Activated T-helper 2 cell treated with anti-CD3 and anti-CD28 coated beads, Interferon-gamma antibody, Interleukin-2, Interleukin-4, amounts not matched to agents 10 μg/mL and 5 μg/mL and 100 μg/mL, durations not matched to agents 14 hours and 24 hours and 36 hours (primary cell): ENCODE measurements around the gene SH3RF1. TPM values are rescaled to one million over a fixed set of nuclear protein-coding genes. Genes with fewer than 3 reads are reported as not detected.

Experiments used
- DNase-seq: peaks from one replicate; pipeline ENCODE4 v3.0.0; 2021; ENCODE audit warnings: low spot score
- H3K27ac Mint-ChIP-seq: one replicate; pipeline ENCODE4 v1.8.0; 2021; ENCODE audit warnings: mixed read lengths
- H3K27me3 Mint-ChIP-seq: one replicate; pipeline ENCODE4 v1.8.0; 2021; ENCODE audit warnings: low read depth, mixed read lengths
- H3K36me3 Mint-ChIP-seq: one replicate; pipeline ENCODE4 v1.8.0; 2021; ENCODE audit warnings: low read depth, mixed read lengths
- H3K4me1 Mint-ChIP-seq: one replicate; pipeline ENCODE4 v1.8.0; 2021; ENCODE audit warnings: low read depth, mixed read lengths
- H3K4me3 Mint-ChIP-seq: one replicate; pipeline ENCODE4 v1.8.0; 2021; ENCODE audit warnings: low read depth, mild to moderate bottlenecking, moderate library complexity, mixed read lengths
- H3K9me3 Mint-ChIP-seq: one replicate; pipeline ENCODE4 v1.8.0; 2021; ENCODE audit warnings: mixed read lengths
- intact Hi-C: fragments of 100-400 bp; cut with micrococcal nuclease; formaldehyde crosslinking; loops from one replicate; pipeline ENCODE4 v1.15.1; 2023
- total RNA-seq: library from RNA; stranded (reverse); gene quantifications from 2 replicates; pipeline ENCODE4 v1.2.3, GENCODE V29; 2022

The SH3RF1 gene
- total RNA-seq, 1 donor from 2014 or later, result 1.1 TPM

GRCh38 chr4:169152098-169152497, 118.7 kb downstream of the SH3RF1 start:
- Mint-ChIP-seq H3K4me1 (no peaks in the 10 kb centered on the region), H3K27me3 (no peaks in the 10 kb centered on the region), H3K9me3 (no peaks in the 10 kb centered on the region), H3K27ac (no peak overlapping the region), H3K4me3 (no peak overlapping the region), H3K36me3 (no peaks in the 10 kb centered on the region)
- intact Hi-C loops, result no loop called here
- no peak for DNase-seq

DNA sequence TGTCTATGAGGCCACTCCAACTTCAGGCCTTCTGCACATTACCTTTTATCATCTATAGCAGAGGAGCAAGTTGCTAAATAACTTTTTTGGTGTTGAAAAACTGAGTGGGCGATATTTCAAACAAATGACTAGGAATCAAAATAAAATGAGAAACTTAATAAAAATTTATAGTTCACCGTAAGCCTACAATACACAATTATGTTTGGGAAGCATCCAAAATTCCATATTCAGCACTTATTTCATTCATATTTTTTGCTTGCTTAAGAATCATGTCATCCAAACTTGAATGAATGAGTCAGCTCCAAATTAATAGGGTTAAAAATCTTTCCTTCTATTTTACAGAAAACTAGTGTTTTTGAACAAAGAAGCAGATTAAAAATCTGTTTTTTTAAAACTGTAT, 119.1 kb downstream of the SH3RF1 start:
- no peaks in the 10 kb centered on the region for H3K4me1 Mint-ChIP-seq
- H3K27ac Mint-ChIP-seq, result no peak overlapping the region
- H3K36me3 Mint-ChIP-seq, result no peaks in the 10 kb centered on the region
- H3K27me3 Mint-ChIP-seq, result no peaks in the 10 kb centered on the region
- intact Hi-C loops, result no loop called here
- H3K4me3 Mint-ChIP-seq, result no peak overlapping the region
- no peak for DNase-seq
- no peaks in the 10 kb centered on the region for H3K9me3 Mint-ChIP-seq

- no peak overlapping the region for H3K27ac Mint-ChIP-seq
- no peaks in the 10 kb centered on the region for H3K4me1 Mint-ChIP-seq
- no peak overlapping the region for H3K4me3 Mint-ChIP-seq
- DNase-seq, result no peak
- intact Hi-C loops, result no loop called here
- no peaks in the 10 kb centered on the region for H3K27me3 Mint-ChIP-seq
- no peaks in the 10 kb centered on the region for H3K9me3 Mint-ChIP-seq
- H3K36me3 Mint-ChIP-seq, result no peaks in the 10 kb centered on the region
Measured at GRCh38 chr4:169150806-169151205, 120.0 kb downstream of the SH3RF1 start.

DNA sequence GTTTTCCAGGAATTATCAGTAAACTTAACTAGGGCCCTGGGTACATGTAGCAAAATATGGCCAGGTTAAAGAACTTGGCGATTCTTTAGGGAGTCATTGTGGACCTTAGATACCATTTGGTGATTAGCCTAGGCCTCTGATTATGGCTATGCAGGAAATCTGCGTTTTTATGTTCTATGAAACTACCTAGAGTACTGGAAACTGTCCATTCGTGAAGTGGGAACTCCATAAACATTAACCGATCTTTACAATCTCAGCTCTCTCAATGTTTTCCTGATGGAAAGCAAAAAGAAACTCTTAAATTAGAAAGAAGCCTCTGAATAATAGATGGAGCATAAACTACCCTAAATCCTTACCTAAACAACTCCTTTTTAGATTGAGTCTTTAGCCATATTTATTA, 121.9 kb downstream of the SH3RF1 start:
- no peak for DNase-seq
- H3K9me3 Mint-ChIP-seq, result no peaks in the 10 kb centered on the region
- no peak overlapping the region for H3K27ac Mint-ChIP-seq
- H3K4me1 Mint-ChIP-seq, result no peaks in the 10 kb centered on the region
- H3K4me3 Mint-ChIP-seq, result no peak overlapping the region
- H3K27me3 Mint-ChIP-seq, result no peaks in the 10 kb centered on the region
- H3K36me3 Mint-ChIP-seq, result no peaks in the 10 kb centered on the region
- intact Hi-C loops, result no loop called here

GRCh38 chr4:169147191-169147590, 123.6 kb downstream of the SH3RF1 start:
- no peak for DNase-seq
- H3K4me3 Mint-ChIP-seq, result no peak overlapping the region
- intact Hi-C loops, result no loop called here
- no peak overlapping the region for H3K27ac Mint-ChIP-seq
- no peaks in the 10 kb centered on the region for H3K36me3 Mint-ChIP-seq
- H3K9me3 Mint-ChIP-seq, result no peaks in the 10 kb centered on the region
- H3K27me3 Mint-ChIP-seq, result peaks cover 2% of the 10 kb centered on the region
- H3K4me1 Mint-ChIP-seq, result no peaks in the 10 kb centered on the region

GRCh38 chr4:169144061-169144600, 126.6 kb downstream of the SH3RF1 start:
- Mint-ChIP-seq H3K4me1 (no peaks in the 10 kb centered on the region), H3K36me3 (no peaks in the 10 kb centered on the region), H3K9me3 (no peaks in the 10 kb centered on the region), H3K4me3 (no peak overlapping the region), H3K27me3 (peaks cover 2% of the 10 kb centered on the region), H3K27ac (no peak overlapping the region)
- DNase-seq, result no peak
- intact Hi-C loops, result no loop called here

DNA sequence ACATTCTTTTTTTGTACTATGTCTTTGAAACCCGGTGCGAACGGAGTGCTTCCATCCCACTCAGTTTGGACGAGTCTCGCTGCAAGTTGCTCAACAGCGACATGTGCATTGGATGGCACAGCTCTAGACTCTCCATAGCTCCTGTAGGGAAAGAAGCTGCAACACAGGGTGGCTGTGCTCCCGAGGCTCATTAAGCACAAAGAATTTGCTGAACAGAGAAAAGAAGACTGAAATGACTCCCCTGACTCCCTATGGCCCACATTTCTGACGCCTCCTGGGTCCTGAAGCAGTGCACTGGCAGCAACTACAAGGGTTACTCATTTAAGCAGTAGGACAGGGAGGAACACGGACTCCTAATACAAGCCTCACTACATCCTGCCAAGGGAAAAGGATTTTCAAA, 127.4 kb downstream of the SH3RF1 start:
- intact Hi-C loops, result no loop called here
- H3K9me3 Mint-ChIP-seq, result no peaks in the 10 kb centered on the region
- no peak overlapping the region for H3K27ac Mint-ChIP-seq
- no peak for DNase-seq
- H3K4me3 Mint-ChIP-seq, result no peak overlapping the region
- H3K4me1 Mint-ChIP-seq, result no peaks in the 10 kb centered on the region
- H3K36me3 Mint-ChIP-seq, result no peaks in the 10 kb centered on the region
- H3K27me3 Mint-ChIP-seq, result peaks cover 2% of the 10 kb centered on the region

- Mint-ChIP-seq H3K27me3 (peaks cover 2% of the 10 kb centered on the region), H3K9me3 (no peaks in the 10 kb centered on the region), H3K4me1 (no peaks in the 10 kb centered on the region), H3K27ac (no peak overlapping the region), H3K4me3 (no peak overlapping the region), H3K36me3 (no peaks in the 10 kb centered on the region)
- intact Hi-C loops, result no loop called here
- no peak for DNase-seq
Measured at GRCh38 chr4:169142906-169143305, 127.8 kb downstream of the SH3RF1 start.

DNA sequence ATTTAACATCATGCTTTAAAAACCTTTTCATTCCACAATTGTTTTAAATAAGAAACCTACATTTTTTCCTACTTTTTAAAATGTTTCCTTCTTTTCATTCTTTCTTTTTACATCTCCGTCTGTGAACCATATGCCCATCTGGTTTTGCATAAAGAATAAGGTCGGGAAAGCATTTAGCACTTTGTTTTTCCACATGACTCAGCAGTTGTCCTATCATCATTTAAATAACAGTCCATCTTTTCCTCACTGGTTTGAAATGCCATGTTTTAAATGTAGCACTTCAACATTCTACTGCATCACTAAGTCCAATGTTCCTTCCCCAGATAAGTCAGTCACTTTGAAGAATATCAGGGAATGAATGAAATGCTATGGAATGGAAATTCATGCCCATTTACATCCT, 128.4 kb downstream of the SH3RF1 start:
- Mint-ChIP-seq H3K9me3 (no peaks in the 10 kb centered on the region), H3K4me1 (no peaks in the 10 kb centered on the region), H3K36me3 (no peaks in the 10 kb centered on the region), H3K27ac (no peak overlapping the region), H3K4me3 (no peak overlapping the region), H3K27me3 (peaks cover 2% of the 10 kb centered on the region)
- no peak for DNase-seq
- intact Hi-C loops, result no loop called here

GRCh38 chr4:169139021-169139420, 131.7 kb downstream of the SH3RF1 start:
- Mint-ChIP-seq H3K4me1 (no peaks in the 10 kb centered on the region), H3K36me3 (no peaks in the 10 kb centered on the region), H3K4me3 (no peak overlapping the region), H3K27ac (no peak overlapping the region), H3K9me3 (no peaks in the 10 kb centered on the region), H3K27me3 (peaks cover 5% of the 10 kb centered on the region)
- no peak for DNase-seq
- intact Hi-C loops, result no loop called here

DNA sequence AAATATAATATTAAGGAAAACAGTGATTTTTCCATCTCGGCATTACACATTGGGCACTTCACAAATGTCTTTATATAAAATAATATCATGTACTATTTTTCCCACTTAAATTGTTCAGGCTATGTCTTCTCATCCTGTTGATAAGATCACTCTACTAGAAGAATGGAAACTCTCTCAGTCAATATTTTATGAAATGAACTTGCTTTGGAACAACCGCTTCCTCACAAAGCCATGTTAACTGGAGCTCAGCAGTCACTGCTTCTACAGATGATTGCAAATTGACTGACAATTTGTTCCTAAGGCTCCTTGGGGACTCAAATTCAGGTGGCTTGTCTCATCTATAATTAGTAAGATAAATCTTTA, 133.2 kb downstream of the SH3RF1 start:
- no peaks in the 10 kb centered on the region for H3K36me3 Mint-ChIP-seq
- peaks cover 5% of the 10 kb centered on the region for H3K27me3 Mint-ChIP-seq
- H3K9me3 Mint-ChIP-seq, result no peaks in the 10 kb centered on the region
- no peak overlapping the region for H3K27ac Mint-ChIP-seq
- no peak overlapping the region for H3K4me3 Mint-ChIP-seq
- no peaks in the 10 kb centered on the region for H3K4me1 Mint-ChIP-seq
- intact Hi-C loops, result no loop called here
- DNase-seq, result no peak

DNA sequence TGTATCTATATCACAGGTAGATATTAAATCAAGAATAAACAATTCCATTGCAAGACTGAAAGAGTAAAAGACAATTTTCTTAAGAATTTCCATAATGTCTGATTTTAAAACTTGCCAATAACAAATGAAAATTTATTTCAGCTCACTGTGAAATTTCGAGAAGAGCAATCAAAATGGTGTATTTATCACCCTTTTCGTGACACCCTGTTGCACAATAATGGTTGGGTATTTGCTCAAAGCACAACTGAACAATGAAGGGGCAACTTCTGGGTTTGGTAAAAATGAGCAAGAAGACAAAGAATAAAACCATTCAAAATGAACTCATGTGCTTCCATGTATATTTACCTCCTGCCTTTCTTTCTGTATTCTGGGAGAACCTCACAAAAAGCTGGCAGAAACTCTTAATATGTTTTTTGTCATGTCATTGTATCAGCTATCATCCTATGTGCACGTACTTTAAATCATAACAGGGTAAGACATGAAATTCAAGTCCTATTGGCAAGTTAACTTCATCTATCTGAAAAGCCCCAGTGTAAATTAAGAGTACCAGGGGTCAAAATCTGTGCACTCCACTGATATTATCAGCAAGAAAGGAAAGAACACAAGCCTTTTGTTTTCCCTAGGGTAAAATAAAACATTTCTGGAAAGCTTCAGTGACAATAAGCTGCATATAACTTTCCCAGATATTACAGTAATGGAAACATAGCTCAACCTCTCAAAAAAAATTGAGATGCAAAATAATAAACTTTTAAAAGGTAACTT, 133.8 kb downstream of the SH3RF1 start:
- no peak for DNase-seq
- Mint-ChIP-seq H3K36me3 (no peaks in the 10 kb centered on the region), H3K4me1 (no peaks in the 10 kb centered on the region), H3K4me3 (no peak overlapping the region), H3K27ac (no peak overlapping the region), H3K9me3 (no peaks in the 10 kb centered on the region), H3K27me3 (peaks cover 3% of the 10 kb centered on the region)
- intact Hi-C loops, result no loop called here

DNA sequence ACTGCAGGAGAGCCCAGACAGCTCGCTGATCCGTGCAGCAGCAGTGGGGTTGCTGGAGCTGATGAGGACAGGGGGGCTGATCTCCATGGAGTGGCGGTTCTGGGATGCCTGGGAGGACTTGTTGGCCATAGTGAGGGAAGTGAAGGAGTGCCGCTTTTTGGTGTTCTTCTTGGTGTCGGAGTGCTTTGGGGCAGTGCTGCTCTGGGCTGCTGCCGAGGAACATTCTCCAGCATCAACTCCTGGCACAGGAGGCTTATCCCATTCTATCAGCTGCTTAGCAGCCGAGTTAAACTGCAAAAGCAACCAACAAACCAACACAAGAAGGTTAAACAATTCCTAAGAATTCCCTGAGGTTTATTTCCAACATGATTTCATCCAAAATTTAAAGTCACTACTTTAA, 134.4 kb downstream of the SH3RF1 start:
- Mint-ChIP-seq H3K27ac (no peak overlapping the region), H3K4me3 (no peak overlapping the region), H3K36me3 (no peaks in the 10 kb centered on the region), H3K4me1 (no peaks in the 10 kb centered on the region), H3K27me3 (peaks cover 3% of the 10 kb centered on the region), H3K9me3 (no peaks in the 10 kb centered on the region)
- DNase-seq, result no peak
- intact Hi-C loops, result no loop called here

DNA sequence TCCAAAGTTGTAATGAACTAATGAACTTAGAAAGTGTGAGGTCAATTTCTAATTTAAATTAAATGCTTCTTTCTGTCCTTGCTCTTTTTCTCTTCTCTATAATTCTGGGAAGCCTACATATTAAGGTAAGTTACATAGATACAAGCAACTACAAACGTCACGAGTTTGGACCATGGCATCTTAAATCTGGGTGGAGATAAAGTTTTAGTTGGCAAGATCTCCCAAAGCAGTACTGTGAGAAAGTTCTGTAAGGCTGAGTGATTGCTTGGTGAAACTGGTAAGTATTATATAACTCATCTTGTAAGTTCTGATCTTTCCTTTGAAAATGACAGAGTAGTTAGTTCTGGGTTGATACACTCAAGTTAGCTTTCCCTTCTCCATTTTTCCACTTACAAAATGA, 135.0 kb downstream of the SH3RF1 start:
- Mint-ChIP-seq H3K27ac (no peak overlapping the region), H3K4me3 (no peak overlapping the region), H3K27me3 (peaks cover 3% of the 10 kb centered on the region), H3K36me3 (no peaks in the 10 kb centered on the region), H3K9me3 (no peaks in the 10 kb centered on the region), H3K4me1 (no peaks in the 10 kb centered on the region)
- intact Hi-C loops, result no loop called here
- no peak for DNase-seq
